ENCODE results near the gene MPND. TPM values are rescaled to one million over a fixed set of nuclear protein-coding genes. Genes with fewer than 3 reads are reported as not detected.

The MPND gene
- total RNA-seq, 1 experiment from 2014 or later, result 37.0 TPM

DNA sequence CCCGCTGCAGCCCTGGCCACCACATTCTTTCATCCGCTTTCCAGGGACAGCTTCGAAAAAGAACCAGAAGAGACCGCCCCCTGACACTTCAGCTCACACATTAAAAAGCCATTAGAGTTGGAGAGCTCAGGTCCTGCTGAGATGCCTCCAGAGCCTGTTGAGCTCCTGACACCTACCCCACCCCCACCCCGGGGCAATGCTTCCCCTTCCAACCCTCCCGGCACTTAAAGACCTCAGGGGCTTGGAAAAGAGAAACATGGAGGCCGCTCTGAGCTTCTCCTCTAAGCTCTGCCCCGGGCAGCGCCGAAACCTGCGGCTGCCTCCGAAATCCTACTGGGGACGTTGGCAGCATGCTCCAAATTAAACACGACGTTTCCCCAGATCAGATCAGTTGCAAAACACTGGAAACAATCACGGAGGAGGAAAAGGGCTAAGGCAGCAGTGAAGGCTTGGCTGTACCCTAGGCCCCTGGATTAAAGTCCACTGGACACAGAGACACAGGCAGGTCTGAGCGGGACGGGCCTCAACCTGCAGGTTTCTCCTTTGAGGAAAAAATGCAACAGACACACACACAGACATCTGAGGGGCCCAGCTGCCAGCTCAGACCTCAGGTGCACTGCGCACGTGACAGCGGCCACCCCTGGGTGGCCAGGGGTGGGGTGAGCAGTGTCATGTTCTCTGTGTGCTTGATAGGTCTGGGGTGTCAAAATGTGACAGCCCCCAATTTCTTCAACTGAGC is 47.4 kb downstream of the MPND start:
- H3K9ac ChIP-seq (ENCODE audit: extremely low read depth, insufficient read length, low read length), result no peak overlapping the region
- Mint-ChIP-seq H3K27me3 (ENCODE audit: low read depth) (no peaks in the 10 kb centered on the region; the same call in 1 of the 2 replicates), H3K4me3 (peak overlapping the region; percentile 57 to 83), H3K4me1 (peaks cover 40 to 62% of the 10 kb centered on the region in 2 experiments), H3K36me3 (ENCODE audit: insufficient read depth in 1 of 3, low read depth in 3 of 3) (peaks cover 3 to 17% (median 13%) of the 10 kb centered on the region in 3 experiments; a peak in 6 of 7 replicates), H3K27ac (peak overlapping the region; percentile 87 to 98 (median 93); a peak in 6 of 7 replicates), H3K9me3 (no peaks in the 10 kb centered on the region)
- H4K8ac ChIP-seq (replicated peaks; ENCODE audit: insufficient read length, low read depth, low read length), result no peak overlapping the region
- H3K23ac ChIP-seq (ENCODE audit: insufficient read length, low read depth, low read length), result no peak overlapping the region
- H2BK20ac ChIP-seq (ENCODE audit: low read depth, low read length, poor library complexity, severe bottlenecking), result no peak overlapping the region
- no peaks in the 10 kb centered on the region; the same call in 1 of the 2 replicates for H3K4me1 ChIP-seq (ENCODE audit: insufficient read depth, low read length)
- H3K27me3 ChIP-seq (ENCODE audit: insufficient read depth, low read length), result no peaks in the 10 kb centered on the region
- peaks cover 18% of the 10 kb centered on the region; the same call in 1 of the 2 replicates for H3K79me2 ChIP-seq (ENCODE audit: insufficient read depth, low read length)
- peak; percentile 82 for DNase-seq
- peak overlapping the region; percentile 40 for H3K4me2 ChIP-seq (ENCODE audit: insufficient read depth, insufficient read length, low read length)
- H4K5ac ChIP-seq (ENCODE audit: insufficient read length, low read depth, low read length), result no peak overlapping the region
- no peak overlapping the region for H3T11ph ChIP-seq (ENCODE audit: low read length)
- no peak overlapping the region for H2BK15ac ChIP-seq (ENCODE audit: low read depth, low read length)
- H3K79me1 ChIP-seq (ENCODE audit: insufficient read depth, low read depth, low read length, poor library complexity, severe bottlenecking), result peaks cover 6% of the 10 kb centered on the region
- no peak overlapping the region for H3K4ac ChIP-seq (ENCODE audit: low read depth, low read length)
- H3K14ac ChIP-seq (ENCODE audit: insufficient read depth, low read length), result no peak overlapping the region
- no peaks in the 10 kb centered on the region for H4K20me1 ChIP-seq (ENCODE audit: control insufficient read depth, insufficient read depth, insufficient read length)
- no peak overlapping the region for H3K27ac ChIP-seq (ENCODE audit: insufficient read length, low read depth, low read length)
- no peak overlapping the region for H2AK5ac ChIP-seq (ENCODE audit: insufficient read length, low read length)
- H4K91ac ChIP-seq (ENCODE audit: insufficient read length, low read depth, low read length), result no peak overlapping the region
- no peaks in the 10 kb centered on the region for H3K9me3 ChIP-seq (ENCODE audit: control insufficient read depth, low read depth, low read length)
- H2BK5ac ChIP-seq (ENCODE audit: insufficient read length, low read length), result no peak overlapping the region
- TF ChIP-seq, protein P1, sequence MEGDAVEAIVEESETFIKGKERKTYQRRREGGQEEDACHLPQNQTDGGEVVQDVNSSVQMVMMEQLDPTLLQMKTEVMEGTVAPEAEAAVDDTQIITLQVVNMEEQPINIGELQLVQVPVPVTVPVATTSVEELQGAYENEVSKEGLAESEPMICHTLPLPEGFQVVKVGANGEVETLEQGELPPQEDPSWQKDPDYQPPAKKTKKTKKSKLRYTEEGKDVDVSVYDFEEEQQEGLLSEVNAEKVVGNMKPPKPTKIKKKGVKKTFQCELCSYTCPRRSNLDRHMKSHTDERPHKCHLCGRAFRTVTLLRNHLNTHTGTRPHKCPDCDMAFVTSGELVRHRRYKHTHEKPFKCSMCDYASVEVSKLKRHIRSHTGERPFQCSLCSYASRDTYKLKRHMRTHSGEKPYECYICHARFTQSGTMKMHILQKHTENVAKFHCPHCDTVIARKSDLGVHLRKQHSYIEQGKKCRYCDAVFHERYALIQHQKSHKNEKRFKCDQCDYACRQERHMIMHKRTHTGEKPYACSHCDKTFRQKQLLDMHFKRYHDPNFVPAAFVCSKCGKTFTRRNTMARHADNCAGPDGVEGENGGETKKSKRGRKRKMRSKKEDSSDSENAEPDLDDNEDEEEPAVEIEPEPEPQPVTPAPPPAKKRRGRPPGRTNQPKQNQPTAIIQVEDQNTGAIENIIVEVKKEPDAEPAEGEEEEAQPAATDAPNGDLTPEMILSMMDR (conservative IDR thresholded peaks at IDR 0.05), result no peak
- no CpG with 5 or more reads among the region's 21 CpGs for WGBS (ENCODE audit: extremely low coverage, insufficient read length, low lambda C conversion rate)
- H2BK12ac ChIP-seq (ENCODE audit: insufficient read length, low read depth, low read length), result no peak overlapping the region
- no peak overlapping the region for H3K56ac ChIP-seq (ENCODE audit: insufficient read length, low read depth, low read length)
- H3K18ac ChIP-seq (ENCODE audit: insufficient read length, low read depth, low read length), result no peak overlapping the region
- H3K23me2 ChIP-seq (ENCODE audit: insufficient read length, low read depth, low read length, poor library complexity, severe bottlenecking), result no peaks in the 10 kb centered on the region
- no peak overlapping the region for H2AFZ ChIP-seq (ENCODE audit: low read length)
- no peak overlapping the region for H2BK120ac ChIP-seq (ENCODE audit: low read depth, low read length, poor library complexity, severe bottlenecking)

Data from H9 (cell line).